HCT116 (cell line): ENCODE measurements around the gene CTBP2. TPM values are rescaled to one million over a fixed set of nuclear protein-coding genes. Genes with fewer than 3 reads are reported as not detected.

Experiments
- ATAC-seq: fragments of 200-7000 bp; cut with Tn5 transposase; 2 replicates; pipeline ENCODE4 v1.9.1; 2020; ENCODE audit warnings: mild to moderate bottlenecking, moderate library complexity
- BruUV-seq: library from RNA; stranded (reverse); fragments of 400-500 nt; replicated peaks from 2 replicates; lab custom pipeline; 2021; lab: Mats Ljungman, UMichigan
- CTCF ChIA-PET: fragments of 300-600 bp; sonication (Branson Sonifier 250); formaldehyde crosslinking; loops from one replicate; lab custom pipeline; 2021; ENCODE audit warnings: antibody characterized with exemption; lab: Charles Lee
- POLR2A ChIA-PET: fragments of 300-600, 350-600 bp; sonication (Branson Sonifier 250); formaldehyde crosslinking; loops from one replicate; lab custom pipeline; 2021; ENCODE audit warnings: antibody characterized with exemption; lab: Charles Lee
- RAD21 ChIA-PET, 2 experiments: fragments of 300-600 bp; sonication (Branson Sonifier 250); formaldehyde crosslinking; loops; one replicate each; lab custom pipeline; 2023; ENCODE audit warnings: low total read pairs in 2 of 2; ENCODE audit not compliant: uncharacterized antibody in 2 of 2, unreplicated experiment in 2 of 2, low non-redundant PET in 1 of 2; lab: Charles Lee
- DNase-seq: peaks from one replicate; pipeline ENCODE4 v3.0.0-alpha.2; 2010; ENCODE audit warnings: low read depth, low spot score
- H2AFZ ChIP-seq: fragments of 200-600 bp; shearing (Covaris generic), sonication (generic); 2 replicates; pipeline ENCODE4 v1.6.1; 2017; ENCODE audit warnings: low read depth, mixed run types, mixed read lengths, antibody characterized with exemption, low read length; ENCODE audit not compliant: poor library complexity, severe bottlenecking
- H3K27ac ChIP-seq: 2 replicates; pipeline ENCODE4 v1.5.1; 2012; ENCODE audit warnings: low read depth, low read length
- H3K27me3 ChIP-seq: fragments of 200-600 bp; sonication (generic); 2 replicates; pipeline ENCODE4 v1.6.1; 2016; ENCODE audit warnings: mixed run types, low read length, mixed read lengths; ENCODE audit not compliant: insufficient read depth
- H3K36me3 ChIP-seq, 2 experiments: fragments of 200-500 bp in 1 of 2; fragments of 200-600 bp in 1 of 2; sonication (Bioruptor generic) in 1 of 2; sonication (generic) in 1 of 2; 2 replicates each; pipeline versions ENCODE4 v1.5.1 to v1.6.1; 2014 to 2016; ENCODE audit warnings: low read length in 2 of 2, inconsistent platforms in 1 of 2, mixed read lengths in 1 of 2, mixed run types in 1 of 2; ENCODE audit not compliant: insufficient read depth in 2 of 2, control insufficient read depth in 1 of 2
- H3K4me1 ChIP-seq, 2 experiments: fragments of 200-600 bp in 1 of 2; sonication (generic) in 1 of 2; 2 replicates each; pipeline versions ENCODE4 v1.5.1 to v1.6.1; 2012 to 2017; ENCODE audit warnings: low read length in 2 of 2, inconsistent platforms in 1 of 2, mild to moderate bottlenecking in 1 of 2, mixed read lengths in 1 of 2, mixed run types in 1 of 2, moderate library complexity in 1 of 2; ENCODE audit not compliant: insufficient read depth in 2 of 2, control insufficient read depth in 1 of 2
- H3K4me2 ChIP-seq: fragments of 200-600 bp; sonication (generic); 2 replicates; pipeline ENCODE4 v1.6.1; 2017; ENCODE audit warnings: mixed run types, low read length, mixed read lengths
- H3K4me3 ChIP-seq, 2 experiments: fragments of 200-600 bp in 1 of 2; sonication (generic) in 1 of 2; replicated peaks in 1 of 2; 2 replicates each; pipeline ENCODE4 v1.5.1; 2011 to 2016; ENCODE audit warnings: low read length in 2 of 2, control low read depth in 1 of 2, low read depth in 1 of 2, mild to moderate bottlenecking in 1 of 2, mixed read lengths in 1 of 2, mixed run types in 1 of 2
- H3K79me2 ChIP-seq: fragments of 200-600 bp; sonication (generic); 2 replicates; pipeline ENCODE4 v1.6.1; 2017; ENCODE audit warnings: mild to moderate bottlenecking, mixed run types, low read length, moderate library complexity, mixed read lengths; ENCODE audit not compliant: insufficient read depth
- H3K9ac ChIP-seq: fragments of 200-600 bp; sonication (generic); 2 replicates; pipeline ENCODE4 v1.6.1; 2016; ENCODE audit warnings: low read length, mixed read lengths
- H3K9me2 ChIP-seq: fragments of 200-600 bp; sonication (generic), shearing (Covaris generic); 2 replicates; pipeline ENCODE4 v1.6.1; 2017; ENCODE audit warnings: mixed run types, mild to moderate bottlenecking, moderate library complexity; ENCODE audit not compliant: insufficient read depth
- H3K9me3 ChIP-seq, 2 experiments: fragments of 200-500 bp in 1 of 2; fragments of 200-600 bp in 1 of 2; sonication (Bioruptor generic) in 1 of 2; sonication (generic) in 1 of 2; 2 replicates each; pipeline ENCODE4 v1.6.1; 2014 to 2017; ENCODE audit warnings: low read length in 2 of 2, mixed read lengths in 2 of 2, inconsistent platforms in 1 of 2, low read depth in 1 of 2, mild to moderate bottlenecking in 1 of 2, mixed run types in 1 of 2, moderate library complexity in 1 of 2; ENCODE audit not compliant: control insufficient read depth in 1 of 2, insufficient read depth in 1 of 2
- H4K20me1 ChIP-seq: fragments of 200-600 bp; sonication (generic), shearing (Covaris generic); 2 replicates; pipeline ENCODE4 v1.6.1; 2017; ENCODE audit warnings: mixed run types, mild to moderate bottlenecking, moderate library complexity; ENCODE audit not compliant: insufficient read depth
- CBX3 ChIP-seq: IDR thresholded peaks from 2 replicates; pipeline ENCODE4 v1.6.1; 2012; ENCODE audit warnings: low read depth
- CEBPB ChIP-seq: IDR thresholded peaks from 2 replicates; pipeline ENCODE4 v1.6.1; 2012; ENCODE audit warnings: low read depth
- CTCF ChIP-seq, 3 experiments: fragments of 200-600 bp in 1 of 3; sonication (generic) in 1 of 3; IDR thresholded peaks in 2 of 3; conservative IDR thresholded peaks in 1 of 3; 2 replicates each; pipeline ENCODE4 v1.5.1; 2012 to 2017; ENCODE audit warnings: low read depth in 2 of 3, low read length in 2 of 3, antibody characterized with exemption in 1 of 3, borderline replicate concordance in 1 of 3, control low read depth in 1 of 3, mild to moderate bottlenecking in 1 of 3, mixed read lengths in 1 of 3, mixed run types in 1 of 3, moderate library complexity in 1 of 3; ENCODE audit not compliant: insufficient read depth in 1 of 3
- EGR1 ChIP-seq: IDR thresholded peaks from 2 replicates; pipeline ENCODE4 v1.6.1; 2012; ENCODE audit warnings: low read depth
- EZH2 ChIP-seq: fragments of 200-600 bp; sonication (generic); IDR thresholded peaks from 2 replicates; pipeline ENCODE4 v1.6.1; 2017; ENCODE audit warnings: antibody characterized with exemption, mixed run types
- EZH2phosphoT487 ChIP-seq: fragments of 200-600 bp; IDR thresholded peaks from 2 replicates; pipeline ENCODE4 v1.6.1; 2018; ENCODE audit warnings: antibody characterized with exemption, borderline replicate concordance
- FOSL1 ChIP-seq: IDR thresholded peaks from 2 replicates; pipeline ENCODE4 v1.6.1; 2012; ENCODE audit warnings: low read depth
- JUND ChIP-seq: IDR thresholded peaks from 2 replicates; pipeline ENCODE4 v1.6.1; 2012
- MAX ChIP-seq: IDR thresholded peaks from 2 replicates; pipeline ENCODE4 v1.6.1; 2012
- POLR2A ChIP-seq: IDR thresholded peaks from 2 replicates; pipeline ENCODE4 v1.7.0; 2011; ENCODE audit warnings: borderline replicate concordance; ENCODE audit not compliant: insufficient read depth, insufficient read length; ENCODE audit errors: extremely low read depth
- POLR2AphosphoS5 ChIP-seq: IDR thresholded peaks from 2 replicates; pipeline ENCODE4 v1.6.1; 2011; ENCODE audit warnings: mild to moderate bottlenecking, low read depth, low read length, moderate library complexity
- RAD21 ChIP-seq: IDR thresholded peaks from 2 replicates; pipeline ENCODE4 v1.6.1; 2012; ENCODE audit warnings: low read depth, mild to moderate bottlenecking
- SP1 ChIP-seq: IDR thresholded peaks from 2 replicates; pipeline ENCODE4 v1.6.1; 2012; ENCODE audit warnings: low read depth
- SRF ChIP-seq: IDR thresholded peaks from 2 replicates; pipeline ENCODE4 v1.6.1; 2012; ENCODE audit warnings: low read depth
- TCF7L2 ChIP-seq: IDR thresholded peaks from 2 replicates; pipeline ENCODE4 v1.7.0; 2011; ENCODE audit warnings: borderline replicate concordance, inconsistent platforms; ENCODE audit not compliant: insufficient read depth, insufficient read length; ENCODE audit errors: extremely low read depth
- YY1 ChIP-seq: IDR thresholded peaks from 2 replicates; pipeline ENCODE4 v1.6.1; 2011; ENCODE audit warnings: low read length, low read depth, moderate library complexity, mild to moderate bottlenecking; ENCODE audit not compliant: insufficient replicate concordance; ENCODE audit errors: extremely low read depth
- ZFX ChIP-seq: fragments of 450-650 bp; IDR thresholded peaks from 2 replicates; pipeline ENCODE4 v1.6.1; 2017
- ZNF274 ChIP-seq: fragments of 200-500 bp; sonication (Bioruptor generic); IDR thresholded peaks from 2 replicates; pipeline ENCODE4 v1.6.1; 2014; ENCODE audit warnings: mild to moderate bottlenecking, low read depth, low read length, inconsistent platforms
- intact Hi-C: fragments of 100-400 bp; cut with micrococcal nuclease; formaldehyde crosslinking; loops from 2 replicates; pipeline ENCODE4 v1.10.0; 2022
- total RNA-seq: library from RNA; stranded (reverse); gene quantifications from one replicate; pipeline ENCODE4 v1.2.1, GENCODE V29; 2021; ENCODE audit not compliant: unreplicated experiment
- TF ChIP-seq, protein P1 (sequence below): IDR thresholded peaks from 2 replicates; pipeline ENCODE4 v1.6.1; 2012
- TF ChIP-seq, protein P2 (sequence below): IDR thresholded peaks from 2 replicates; pipeline ENCODE4 v1.6.1; 2012; ENCODE audit warnings: low read depth

Gene CTBP2
- total RNA-seq, 1 experiment from 2014 or later = 144 TPM

GRCh38 chr10:124977648-124978375, 182.6 kb downstream of the CTBP2 start:
- Histone ChIP-seq H3K4me3 (no peak overlapping the region), H3K27ac (no peak overlapping the region), H3K4me1 (no peaks in the 10 kb centered on the region), H3K9me3 (no peaks in the 10 kb centered on the region), H3K79me2 (peaks cover 42% of the 10 kb centered on the region), H3K9ac (no peak overlapping the region), H2AFZ (no peak overlapping the region), H3K4me2 (no peak overlapping the region)
- DNase-seq = no peak
- intact Hi-C loops = no loop called here
- RAD21 ChIA-PET = no interaction called here
- CTCF ChIA-PET = no interaction called here
- POLR2A ChIA-PET = interaction anchor here (0.6 to 1.5 kb wide), 2 partner anchors 16 to 186 kb away, joined by 3 read pairs; no protein-coding TSS in a partner anchor
- BruUV-seq = no TSS peak
- TF ChIP-seq, protein P1, sequence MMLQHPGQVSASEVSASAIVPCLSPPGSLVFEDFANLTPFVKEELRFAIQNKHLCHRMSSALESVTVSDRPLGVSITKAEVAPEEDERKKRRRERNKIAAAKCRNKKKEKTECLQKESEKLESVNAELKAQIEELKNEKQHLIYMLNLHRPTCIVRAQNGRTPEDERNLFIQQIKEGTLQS = no peak
- no peak for TF ChIP-seq CBX3
- no peak for TF ChIP-seq SP1
- TF ChIP-seq YY1 = no peak
- no peak for TF ChIP-seq EZH2
- TF ChIP-seq CEBPB = no peak
- TF ChIP-seq JUND = no peak
- no peak for TF ChIP-seq EZH2phosphoT487
- TF ChIP-seq MAX = no peak
- no peak for TF ChIP-seq SRF
- no peak for TF ChIP-seq RAD21
- TF ChIP-seq EGR1 = no peak
- TF ChIP-seq POLR2AphosphoS5 = no peak
- no peak for TF ChIP-seq ZFX
- TF ChIP-seq TCF7L2 = no peak
- no peak for TF ChIP-seq ZNF274
- TF ChIP-seq CTCF (IDR thresholded peaks at IDR 0.05 in 2 of 3, conservative IDR thresholded peaks at IDR 0.05 in 1 of 3; ENCODE audit: borderline replicate concordance in 1 of 3, insufficient read depth in 1 of 3, low read depth in 2 of 3, low read length in 2 of 3) = no peak
- TF ChIP-seq, protein P2, sequence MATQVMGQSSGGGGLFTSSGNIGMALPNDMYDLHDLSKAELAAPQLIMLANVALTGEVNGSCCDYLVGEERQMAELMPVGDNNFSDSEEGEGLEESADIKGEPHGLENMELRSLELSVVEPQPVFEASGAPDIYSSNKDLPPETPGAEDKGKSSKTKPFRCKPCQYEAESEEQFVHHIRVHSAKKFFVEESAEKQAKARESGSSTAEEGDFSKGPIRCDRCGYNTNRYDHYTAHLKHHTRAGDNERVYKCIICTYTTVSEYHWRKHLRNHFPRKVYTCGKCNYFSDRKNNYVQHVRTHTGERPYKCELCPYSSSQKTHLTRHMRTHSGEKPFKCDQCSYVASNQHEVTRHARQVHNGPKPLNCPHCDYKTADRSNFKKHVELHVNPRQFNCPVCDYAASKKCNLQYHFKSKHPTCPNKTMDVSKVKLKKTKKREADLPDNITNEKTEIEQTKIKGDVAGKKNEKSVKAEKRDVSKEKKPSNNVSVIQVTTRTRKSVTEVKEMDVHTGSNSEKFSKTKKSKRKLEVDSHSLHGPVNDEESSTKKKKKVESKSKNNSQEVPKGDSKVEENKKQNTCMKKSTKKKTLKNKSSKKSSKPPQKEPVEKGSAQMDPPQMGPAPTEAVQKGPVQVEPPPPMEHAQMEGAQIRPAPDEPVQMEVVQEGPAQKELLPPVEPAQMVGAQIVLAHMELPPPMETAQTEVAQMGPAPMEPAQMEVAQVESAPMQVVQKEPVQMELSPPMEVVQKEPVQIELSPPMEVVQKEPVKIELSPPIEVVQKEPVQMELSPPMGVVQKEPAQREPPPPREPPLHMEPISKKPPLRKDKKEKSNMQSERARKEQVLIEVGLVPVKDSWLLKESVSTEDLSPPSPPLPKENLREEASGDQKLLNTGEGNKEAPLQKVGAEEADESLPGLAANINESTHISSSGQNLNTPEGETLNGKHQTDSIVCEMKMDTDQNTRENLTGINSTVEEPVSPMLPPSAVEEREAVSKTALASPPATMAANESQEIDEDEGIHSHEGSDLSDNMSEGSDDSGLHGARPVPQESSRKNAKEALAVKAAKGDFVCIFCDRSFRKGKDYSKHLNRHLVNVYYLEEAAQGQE = no peak
- no peak for TF ChIP-seq POLR2A
- TF ChIP-seq FOSL1 = no peak
- TF ChIP-seq, all 23 proteins: peak for 0
- ATAC-seq = peak; percentile 30; the same call in 1 of the 2 replicates
- Histone ChIP-seq H4K20me1 (peaks cover 20% of the 10 kb centered on the region; the same call in 1 of the 2 replicates), H3K27me3 (no peaks in the 10 kb centered on the region), H3K36me3 (peaks cover 19 to 23% of the 10 kb centered on the region in 2 experiments; a peak in 2 of 4 replicates), H3K9me2 (no peaks in the 10 kb centered on the region)
